ENCODE results near the gene HTRA3. TPM values are rescaled to one million over a fixed set of nuclear protein-coding genes. Genes with fewer than 3 reads are reported as not detected.

Gene HTRA3
- total and polyA plus RNA-seq, 2 of the 8 experiments (the other 6 are each of a cell fraction or from before 2014, with no cell fraction given): 3.2 to 5.8 TPM

- Histone ChIP-seq H2BK5ac (ENCODE audit: low read depth, low read length) (no peak overlapping the region), H3K18ac (ENCODE audit: extremely low read depth, low read length) (no peak overlapping the region), H2BK15ac (ENCODE audit: low read length) (no peak overlapping the region), H3K4me3 (ENCODE audit: extremely low read depth in 1 of 4, insufficient read depth in 2 of 4, low read depth in 3 of 4, low read length in 4 of 4) (no peak overlapping the region), H4K5ac (ENCODE audit: insufficient read length, low read depth, low read length) (no peak overlapping the region), H3K79me1 (ENCODE audit: low read depth, low read length) (no peaks in the 10 kb centered on the region), H3K23me2 (ENCODE audit: low read depth, low read length) (no peaks in the 10 kb centered on the region), H3K27ac (ENCODE audit: low read depth, low read length) (no peak overlapping the region), H3K9me3 (ENCODE audit: insufficient read depth in 2 of 2, low read depth in 1 of 2, low read length in 1 of 2) (no peaks in the 10 kb centered on the region), H3K4me1 (replicated peaks in 1 of 4; ENCODE audit: control insufficient read depth in 3 of 4, insufficient read depth in 4 of 4, low read length in 3 of 4) (peaks cover 0 to 8% (median 2%) of the 10 kb centered on the region in 4 experiments; a peak in 4 of 7 replicates), H3K4ac (replicated peaks; ENCODE audit: insufficient read length, low read depth, low read length) (no peak overlapping the region), H3K56ac (replicated peaks; ENCODE audit: insufficient read length, low read depth, low read length) (no peak overlapping the region), H2BK120ac (replicated peaks; ENCODE audit: low read depth, low read length) (no peak overlapping the region), H3K36me3 (ENCODE audit: control insufficient read depth in 2 of 4, insufficient read depth in 4 of 4, low read length in 3 of 4) (no peaks in the 10 kb centered on the region), H3K14ac (ENCODE audit: insufficient read length) (no peak overlapping the region), H2BK20ac (ENCODE audit: low read length) (no peak overlapping the region), H4K20me1 (replicated peaks in 1 of 2; ENCODE audit: control insufficient read depth in 1 of 2, insufficient read depth in 2 of 2, low read length in 2 of 2) (peaks cover 0 to 1% of the 10 kb centered on the region in 2 experiments), H2AFZ (ENCODE audit: low read length) (no peak overlapping the region), H4K91ac (replicated peaks; ENCODE audit: insufficient read length, low read length) (no peak overlapping the region), H3K79me2 (ENCODE audit: control insufficient read depth in 1 of 2, insufficient read depth in 2 of 2, low read length in 2 of 2) (no peaks in the 10 kb centered on the region), H3K4me2 (ENCODE audit: insufficient read depth in 1 of 2, low read depth in 2 of 2, low read length in 2 of 2) (no peak overlapping the region), H2BK12ac (ENCODE audit: low read depth, low read length) (no peak overlapping the region), H2AK5ac (ENCODE audit: low read depth, low read length) (no peak overlapping the region), H3K9ac (replicated peaks in 1 of 4; ENCODE audit: extremely low read depth in 1 of 4, low read depth in 3 of 4, low read length in 3 of 4) (no peak overlapping the region), H4K8ac (ENCODE audit: extremely low read depth, insufficient read depth, low read length) (no peak overlapping the region), H3K27me3 (replicated peaks in 1 of 4; ENCODE audit: control insufficient read depth in 3 of 4, extremely low read depth in 1 of 4, insufficient read depth in 3 of 4, low read length in 3 of 4) (no peaks in the 10 kb centered on the region), H3K23ac (ENCODE audit: insufficient read length) (no peak overlapping the region)
- FAIRE-seq (no peak), DNase-seq (ENCODE audit: low read depth in 1 of 2, low spot score in 2 of 2) (no peak)
- POLR2A ChIA-PET (ENCODE audit: partially characterized antibody): no interaction called here
- WGBS, 2 experiments (ENCODE audit: extremely low coverage in 1 of 2, insufficient coverage in 1 of 2, insufficient read length in 1 of 2, insufficient replicate concordance in 2 of 2, low coverage in 1 of 2, low lambda C conversion rate in 2 of 2, missing lambda C conversion rate in 1 of 2): 78% methylated on average over 13 of the region's 13 CpGs; no CpG with 5 or more reads in 1 of the 2 experiments
- CTCF ChIA-PET (ENCODE audit: partially characterized antibody): interaction anchor here (0.6 to 1.4 kb wide), 3 partner anchors 26 to 84 kb away, joined by 3 to 4 read pairs (median 4); no protein-coding TSS in a partner anchor
- no peak for TF ChIP-seq SIN3A (conservative IDR thresholded peaks at IDR 0.05 in 1 of 2, IDR thresholded peaks at IDR 0.05 in 1 of 2; ENCODE audit: low read depth in 1 of 2, low read length in 2 of 2)
- no peak for TF ChIP-seq CBX5 (IDR thresholded peaks at IDR 0.05; ENCODE audit: low read depth, low read length)
- TF ChIP-seq CTCF (IDR thresholded peaks at IDR 0.05; ENCODE audit: control extremely low read depth in 1 of 3, insufficient read depth in 1 of 3, low read depth in 1 of 3, low read length in 3 of 3): no peak
- TF ChIP-seq ATF2 (IDR thresholded peaks at IDR 0.05; ENCODE audit: low read length): no peak
- TF ChIP-seq BACH1 (IDR thresholded peaks at IDR 0.05; ENCODE audit: low read length): no peak
- no peak for TF ChIP-seq KDM1A (IDR thresholded peaks at IDR 0.05; ENCODE audit: borderline replicate concordance, low read length)
- no peak for TF ChIP-seq KDM5A (IDR thresholded peaks at IDR 0.05; ENCODE audit: low read length)
- TF ChIP-seq POLR2AphosphoS5 (IDR thresholded peaks at IDR 0.05; ENCODE audit: low read depth, low read length): no peak
- no peak for TF ChIP-seq HDAC2 (IDR thresholded peaks at IDR 0.05; ENCODE audit: borderline replicate concordance in 1 of 2, low read depth in 2 of 2, low read length in 2 of 2)
Observed at GRCh38 chr4:8260656-8261111, 8.9 kb upstream of the HTRA3 start.

All from H1 (cell line).